ENCODE measurements around the gene RPL38. TPM values are rescaled to one million over a fixed set of nuclear protein-coding genes. Genes with fewer than 3 reads are reported as not detected.
A peak's percentile ranks its signal among the peaks of the same experiment; 100 is the strongest.

RPL38 gene
- total and polyA plus RNA-seq, 2 donors (not counting 1 experiment from before 2014, with no cell fraction given) = 722 to 1,550 TPM

GRCh38 chr17:74214484-74215341 is 11.2 kb downstream of the RPL38 start:
- no peak for ATAC-seq (ENCODE audit: low read depth)
- Histone ChIP-seq H4K20me1 (ENCODE audit: control insufficient read depth, insufficient read depth, low read length, poor library complexity, severe bottlenecking) (peaks cover 30% of the 10 kb centered on the region), H3K9ac (ENCODE audit: low read length) (peak overlapping the region; percentile 69), H3K79me2 (ENCODE audit: control insufficient read depth, insufficient read depth, low read length) (no peaks in the 10 kb centered on the region), H3K27me3 (replicated peaks in 1 of 4; ENCODE audit: control extremely low read depth in 1 of 4, control insufficient read depth in 3 of 4, insufficient read depth in 4 of 4, low read length in 3 of 4) (no peaks in the 10 kb centered on the region), H2AFZ (ENCODE audit: insufficient read depth, low read depth, low read length, poor library complexity, severe bottlenecking) (no peak overlapping the region), H3K4me2 (replicated peaks; ENCODE audit: low read depth, low read length, poor library complexity, severe bottlenecking) (peak overlapping the region; percentile 99), H3K4me1 (ENCODE audit: control insufficient read depth in 2 of 2, insufficient read depth in 2 of 2, low read length in 2 of 2) (peaks cover 35 to 44% of the 10 kb centered on the region in 2 donors), H3K36me3 (replicated peaks in 1 of 2; ENCODE audit: control extremely low read depth in 1 of 2, control insufficient read depth in 1 of 2, extremely low read depth in 1 of 2, insufficient read depth in 2 of 2, low read length in 1 of 2) (peaks cover 0 to 10% of the 10 kb centered on the region in 2 experiments), H3K4me3 (ENCODE audit: control extremely low read depth in 1 of 5, extremely low read depth in 1 of 5, insufficient read depth in 1 of 5, low read depth in 2 of 5, low read length in 4 of 5) (peak overlapping the region in 3 of 5 experiments; percentile 55 to 73 (median 56)), H3K9me3 (ENCODE audit: control extremely low read depth in 1 of 3, control insufficient read depth in 2 of 3, insufficient read depth in 1 of 3, low read length in 2 of 3) (no peaks in the 10 kb centered on the region), H3K27ac (ENCODE audit: low read length in 2 of 2) (no peak overlapping the region)
- peaks cover 50% of the 10 kb centered on the region for H3K4me1 Mint-ChIP-seq
- 83% methylated on average over 11 of the region's 16 CpGs for WGBS (ENCODE audit: insufficient coverage)
- H3K27ac Mint-ChIP-seq = peak overlapping the region; percentile 68
- no peaks in the 10 kb centered on the region for H3K9me3 Mint-ChIP-seq (ENCODE audit: insufficient read depth)
- no peaks in the 10 kb centered on the region for H3K27me3 Mint-ChIP-seq
- POLR2A ChIA-PET = interaction anchor here (2.3 kb wide), 1 partner anchor 11 kb away, joined by 11 read pairs; the partner anchor contains the start of gene RPL38
- intact Hi-C loops (cut with micrococcal nuclease) = no loop called here
- peak overlapping the region; percentile 81 for H3K4me3 Mint-ChIP-seq
- TF ChIP-seq EZH2 (IDR thresholded peaks at IDR 0.05; ENCODE audit: borderline replicate concordance, insufficient read depth, low read depth, low read length, poor library complexity, severe bottlenecking) (no peak), CTCF (IDR thresholded peaks at IDR 0.05) (no peak)
- DNase-seq = no peak
- CTCF ChIA-PET = interaction anchor here (2.7 kb wide), 1 partner anchor 13 kb away, joined by 36 read pairs; the partner anchor contains the start of gene RPL38

- Histone ChIP-seq H3K27ac (ENCODE audit: low read length in 2 of 2) (no peak overlapping the region), H3K27me3 (replicated peaks in 1 of 4; ENCODE audit: control extremely low read depth in 1 of 4, control insufficient read depth in 3 of 4, insufficient read depth in 4 of 4, low read length in 3 of 4) (no peaks in the 10 kb centered on the region), H3K9ac (ENCODE audit: low read length) (no peak overlapping the region), H2AFZ (ENCODE audit: insufficient read depth, low read depth, low read length, poor library complexity, severe bottlenecking) (no peak overlapping the region), H3K4me1 (ENCODE audit: control insufficient read depth in 2 of 2, insufficient read depth in 2 of 2, low read length in 2 of 2) (peaks cover 35 to 44% of the 10 kb centered on the region in 2 donors), H3K9me3 (ENCODE audit: control extremely low read depth in 1 of 3, control insufficient read depth in 2 of 3, insufficient read depth in 1 of 3, low read length in 2 of 3) (no peaks in the 10 kb centered on the region), H3K4me2 (replicated peaks; ENCODE audit: low read depth, low read length, poor library complexity, severe bottlenecking) (peak overlapping the region; percentile 7), H4K20me1 (ENCODE audit: control insufficient read depth, insufficient read depth, low read length, poor library complexity, severe bottlenecking) (peaks cover 25% of the 10 kb centered on the region), H3K79me2 (ENCODE audit: control insufficient read depth, insufficient read depth, low read length) (no peaks in the 10 kb centered on the region), H3K4me3 (ENCODE audit: control extremely low read depth in 1 of 5, extremely low read depth in 1 of 5, insufficient read depth in 1 of 5, low read depth in 2 of 5, low read length in 4 of 5) (no peak overlapping the region), H3K36me3 (replicated peaks in 1 of 2; ENCODE audit: control extremely low read depth in 1 of 2, control insufficient read depth in 1 of 2, extremely low read depth in 1 of 2, insufficient read depth in 2 of 2, low read length in 1 of 2) (peaks cover 0 to 4% of the 10 kb centered on the region in 2 experiments)
- Mint-ChIP-seq H3K4me1 (peaks cover 47% of the 10 kb centered on the region), H3K27me3 (no peaks in the 10 kb centered on the region), H3K4me3 (no peak overlapping the region), H3K9me3 (ENCODE audit: insufficient read depth) (no peaks in the 10 kb centered on the region), H3K27ac (no peak overlapping the region)
- no peak for ATAC-seq (ENCODE audit: low read depth)
- intact Hi-C loops (cut with micrococcal nuclease) = no loop called here
- ChIA-PET POLR2A (no interaction called here), CTCF (no interaction called here)
- DNase-seq = no peak
- no peak for TF ChIP-seq CTCF (IDR thresholded peaks at IDR 0.05)
- TF ChIP-seq EZH2 (IDR thresholded peaks at IDR 0.05; ENCODE audit: borderline replicate concordance, insufficient read depth, low read depth, low read length, poor library complexity, severe bottlenecking) = no peak
- 78% methylated on average over 1 of the region's 6 CpGs for WGBS (ENCODE audit: insufficient coverage)
These were observed 11.9 kb downstream of the RPL38 start for GRCh38 chr17:74215342-74215727.
